Stimulated activated CD8-positive, alpha-beta memory T cell treated with anti-CD3 and anti-CD28 coated beads, Interleukin-2, amount 100 ng/mL, for 48 hours (primary cell): ENCODE results near the gene NBL1.
"Not testable (repeated sequence)": the region's sequence is repeated elsewhere in the genome, so short reads cannot be mapped to it uniquely, and the experiment has no call there.

Source experiments
- DNase-seq, 2 donors: peaks; one replicate each; pipeline ENCODE4 v3.0.0-alpha.2; 2020; ENCODE audit warnings: low read depth in 2 of 2

Gene NBL1

GRCh38 chr1:19622204-19622603, 21.9 kb upstream of the NBL1 start:
- DNase-seq, result no peak

- no peak for DNase-seq
These were observed 20.6 kb upstream of the NBL1 start for GRCh38 chr1:19623523-19623922.

- no peak for DNase-seq
These were observed 18.7 kb upstream of the NBL1 start for GRCh38 chr1:19625291-19625937.

- no peak for DNase-seq
These were observed 15.2 kb upstream of the NBL1 start for GRCh38 chr1:19628879-19629278.

- DNase-seq, result no peak
These were observed 14.8 kb upstream of the NBL1 start for GRCh38 chr1:19629357-19629756.

GRCh38 chr1:19630192-19630591, 13.9 kb upstream of the NBL1 start:
- not testable (repeated sequence) for DNase-seq

GRCh38 chr1:19630720-19631395, 13.3 kb upstream of the NBL1 start:
- DNase-seq, result no peak

- no peak for DNase-seq
These were observed 11.9 kb upstream of the NBL1 start for GRCh38 chr1:19632211-19632610.

GRCh38 chr1:19633106-19633505, 11.0 kb upstream of the NBL1 start:
- DNase-seq, result no peak

- DNase-seq, result not testable (repeated sequence)
These were observed 9.0 kb upstream of the NBL1 start for GRCh38 chr1:19635064-19635463.

- DNase-seq, result no peak
These were observed 8.5 kb upstream of the NBL1 start for GRCh38 chr1:19635646-19636045.

GRCh38 chr1:19636065-19636464, 8.0 kb upstream of the NBL1 start:
- no peak for DNase-seq

- not testable (repeated sequence) for DNase-seq
These were observed 7.4 kb upstream of the NBL1 start for GRCh38 chr1:19636749-19637148.

- no peak for DNase-seq
These were observed 6.5 kb upstream of the NBL1 start for GRCh38 chr1:19637606-19638005.

GRCh38 chr1:19639228-19639627, 4.9 kb upstream of the NBL1 start:
- not testable (repeated sequence) for DNase-seq

GRCh38 chr1:19639999-19640362, 4.1 kb upstream of the NBL1 start:
- DNase-seq, result no peak

GRCh38 chr1:19640363-19641316, 3.5 kb upstream of the NBL1 start:
- DNase-seq, result no peak

- no peak for DNase-seq
These were observed 990 bp upstream of the NBL1 start for GRCh38 chr1:19643121-19643520.

- DNase-seq, result no peak
These were observed 227 bp downstream of the NBL1 start for GRCh38 chr1:19644395-19644680.

- DNase-seq, result no peak
These were observed 735 bp downstream of the NBL1 start for GRCh38 chr1:19644681-19645410.

GRCh38 chr1:19645411-19646251, 1.5 kb downstream of the NBL1 start:
- DNase-seq, result no peak
